ENCODE data around the gene KIR3DL2.
"Not testable (repeated sequence)": the region's sequence is repeated elsewhere in the genome, so short reads cannot be mapped to it uniquely, and the experiment has no call there.

DNA sequence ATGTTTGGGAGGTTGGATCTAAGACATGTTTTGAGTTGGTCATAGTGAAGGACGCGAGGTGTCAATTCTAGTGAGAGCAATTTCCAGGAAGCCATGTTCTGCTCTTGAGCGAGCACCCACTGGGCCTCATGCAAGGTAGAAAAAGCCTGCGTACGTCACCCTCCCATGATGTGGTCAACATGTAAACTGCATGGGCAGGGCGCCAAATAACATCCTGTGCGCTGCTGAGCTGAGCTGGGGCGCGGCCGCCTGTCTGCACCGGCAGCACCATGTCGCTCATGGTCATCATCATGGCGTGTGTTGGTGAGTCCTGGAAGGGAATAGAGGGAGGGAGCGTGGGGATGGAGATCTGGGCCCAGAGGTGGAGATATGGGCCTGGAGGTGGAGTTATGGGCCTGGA, 17.7 kb upstream of the KIR3DL2 start, which contains the start of gene KIR2DS4:
- TF ChIP-seq, protein P1, sequence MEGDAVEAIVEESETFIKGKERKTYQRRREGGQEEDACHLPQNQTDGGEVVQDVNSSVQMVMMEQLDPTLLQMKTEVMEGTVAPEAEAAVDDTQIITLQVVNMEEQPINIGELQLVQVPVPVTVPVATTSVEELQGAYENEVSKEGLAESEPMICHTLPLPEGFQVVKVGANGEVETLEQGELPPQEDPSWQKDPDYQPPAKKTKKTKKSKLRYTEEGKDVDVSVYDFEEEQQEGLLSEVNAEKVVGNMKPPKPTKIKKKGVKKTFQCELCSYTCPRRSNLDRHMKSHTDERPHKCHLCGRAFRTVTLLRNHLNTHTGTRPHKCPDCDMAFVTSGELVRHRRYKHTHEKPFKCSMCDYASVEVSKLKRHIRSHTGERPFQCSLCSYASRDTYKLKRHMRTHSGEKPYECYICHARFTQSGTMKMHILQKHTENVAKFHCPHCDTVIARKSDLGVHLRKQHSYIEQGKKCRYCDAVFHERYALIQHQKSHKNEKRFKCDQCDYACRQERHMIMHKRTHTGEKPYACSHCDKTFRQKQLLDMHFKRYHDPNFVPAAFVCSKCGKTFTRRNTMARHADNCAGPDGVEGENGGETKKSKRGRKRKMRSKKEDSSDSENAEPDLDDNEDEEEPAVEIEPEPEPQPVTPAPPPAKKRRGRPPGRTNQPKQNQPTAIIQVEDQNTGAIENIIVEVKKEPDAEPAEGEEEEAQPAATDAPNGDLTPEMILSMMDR (IDR thresholded peaks at IDR 0.05; ENCODE audit: poor library complexity, severe bottlenecking), result not testable (repeated sequence)
- not testable (repeated sequence) for TF ChIP-seq TAF1 (IDR thresholded peaks at IDR 0.05; ENCODE audit: low read depth); POLR2AphosphoS5 (IDR thresholded peaks at IDR 0.05); SMC3 (conservative IDR thresholded peaks at IDR 0.05; ENCODE audit: poor library complexity); EP300 (conservative IDR thresholded peaks at IDR 0.05; ENCODE audit: poor library complexity, severe bottlenecking); MXI1 (conservative IDR thresholded peaks at IDR 0.05; ENCODE audit: poor library complexity, severe bottlenecking); RAD21 (conservative IDR thresholded peaks at IDR 0.05); EZH2 (IDR thresholded peaks at IDR 0.05; ENCODE audit: borderline replicate concordance, insufficient read depth, low read length, poor library complexity, severe bottlenecking)
- TF ChIP-seq, protein P2, sequence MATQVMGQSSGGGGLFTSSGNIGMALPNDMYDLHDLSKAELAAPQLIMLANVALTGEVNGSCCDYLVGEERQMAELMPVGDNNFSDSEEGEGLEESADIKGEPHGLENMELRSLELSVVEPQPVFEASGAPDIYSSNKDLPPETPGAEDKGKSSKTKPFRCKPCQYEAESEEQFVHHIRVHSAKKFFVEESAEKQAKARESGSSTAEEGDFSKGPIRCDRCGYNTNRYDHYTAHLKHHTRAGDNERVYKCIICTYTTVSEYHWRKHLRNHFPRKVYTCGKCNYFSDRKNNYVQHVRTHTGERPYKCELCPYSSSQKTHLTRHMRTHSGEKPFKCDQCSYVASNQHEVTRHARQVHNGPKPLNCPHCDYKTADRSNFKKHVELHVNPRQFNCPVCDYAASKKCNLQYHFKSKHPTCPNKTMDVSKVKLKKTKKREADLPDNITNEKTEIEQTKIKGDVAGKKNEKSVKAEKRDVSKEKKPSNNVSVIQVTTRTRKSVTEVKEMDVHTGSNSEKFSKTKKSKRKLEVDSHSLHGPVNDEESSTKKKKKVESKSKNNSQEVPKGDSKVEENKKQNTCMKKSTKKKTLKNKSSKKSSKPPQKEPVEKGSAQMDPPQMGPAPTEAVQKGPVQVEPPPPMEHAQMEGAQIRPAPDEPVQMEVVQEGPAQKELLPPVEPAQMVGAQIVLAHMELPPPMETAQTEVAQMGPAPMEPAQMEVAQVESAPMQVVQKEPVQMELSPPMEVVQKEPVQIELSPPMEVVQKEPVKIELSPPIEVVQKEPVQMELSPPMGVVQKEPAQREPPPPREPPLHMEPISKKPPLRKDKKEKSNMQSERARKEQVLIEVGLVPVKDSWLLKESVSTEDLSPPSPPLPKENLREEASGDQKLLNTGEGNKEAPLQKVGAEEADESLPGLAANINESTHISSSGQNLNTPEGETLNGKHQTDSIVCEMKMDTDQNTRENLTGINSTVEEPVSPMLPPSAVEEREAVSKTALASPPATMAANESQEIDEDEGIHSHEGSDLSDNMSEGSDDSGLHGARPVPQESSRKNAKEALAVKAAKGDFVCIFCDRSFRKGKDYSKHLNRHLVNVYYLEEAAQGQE (IDR thresholded peaks at IDR 0.05; ENCODE audit: borderline replicate concordance), result not testable (repeated sequence)

Data from neural cell (in vitro differentiated cells).